ENCODE results near the gene AHSA1. TPM values are rescaled to one million over a fixed set of nuclear protein-coding genes. Genes with fewer than 3 reads are reported as not detected.
A peak's percentile ranks its signal among the peaks of the same experiment; 100 is the strongest.

Gene AHSA1
- total RNA-seq, 1 experiment from 2014 or later = 190 TPM

- WGBS (ENCODE audit: extremely low coverage, insufficient read length, low lambda C conversion rate) = no CpG with 5 or more reads among the region's 18 CpGs
- peak overlapping the region; percentile 100 for H3K4me3 Mint-ChIP-seq
- H3K27ac Mint-ChIP-seq = peak overlapping the region; percentile 92 to 96 (median 96)
Measured at GRCh38 chr14:77457115-77457521, 775 bp upstream of the AHSA1 start.

More at GRCh38 chr14:77457115-77457521, 775 bp upstream of the AHSA1 start:
- no peak overlapping the region for H4K91ac ChIP-seq (ENCODE audit: insufficient read length, low read depth, low read length)
- H2BK20ac ChIP-seq (ENCODE audit: low read depth, low read length, poor library complexity, severe bottlenecking) = no peak overlapping the region
- H3K9me3 Mint-ChIP-seq = no peaks in the 10 kb centered on the region
- no peak overlapping the region for H2AK5ac ChIP-seq (ENCODE audit: insufficient read length, low read length)
- H3K79me1 ChIP-seq (ENCODE audit: insufficient read depth, low read depth, low read length, poor library complexity, severe bottlenecking) = peaks cover 7% of the 10 kb centered on the region
- H3K4me2 ChIP-seq (ENCODE audit: insufficient read depth, insufficient read length, low read length) = peak overlapping the region; percentile 89
- DNase-seq = no peak
- H3K23me2 ChIP-seq (ENCODE audit: insufficient read length, low read depth, low read length, poor library complexity, severe bottlenecking) = peaks cover 4% of the 10 kb centered on the region
- no peaks in the 10 kb centered on the region for H3K27me3 Mint-ChIP-seq (ENCODE audit: low read depth)
- no peaks in the 10 kb centered on the region; the same call in 1 of the 2 replicates for H3K4me1 ChIP-seq (ENCODE audit: insufficient read depth, low read length)
- H2BK12ac ChIP-seq (ENCODE audit: insufficient read length, low read depth, low read length) = no peak overlapping the region
- peaks cover 24 to 40% (median 36%) of the 10 kb centered on the region in 3 experiments for H3K36me3 Mint-ChIP-seq (ENCODE audit: insufficient read depth in 1 of 3, low read depth in 3 of 3)
- no peak overlapping the region for H3K56ac ChIP-seq (ENCODE audit: insufficient read length, low read depth, low read length)
- TF ChIP-seq CTCF (conservative IDR thresholded peaks at IDR 0.05) = no peak
- no peaks in the 10 kb centered on the region for H3K9me3 ChIP-seq (ENCODE audit: control insufficient read depth, low read depth, low read length)
- H2BK120ac ChIP-seq (ENCODE audit: low read depth, low read length, poor library complexity, severe bottlenecking) = no peak overlapping the region
- no peak overlapping the region for H3K23ac ChIP-seq (ENCODE audit: insufficient read length, low read depth, low read length)
- H4K20me1 ChIP-seq (ENCODE audit: control insufficient read depth, insufficient read depth, insufficient read length) = no peaks in the 10 kb centered on the region
- no peak overlapping the region for H2AFZ ChIP-seq (ENCODE audit: low read length)
- no peak overlapping the region for H4K5ac ChIP-seq (ENCODE audit: insufficient read length, low read depth, low read length)
- H3K4me1 Mint-ChIP-seq = peaks cover 20 to 22% of the 10 kb centered on the region in 2 experiments
- H3K27me3 ChIP-seq (ENCODE audit: insufficient read depth, low read length) = no peaks in the 10 kb centered on the region
- H2BK5ac ChIP-seq (ENCODE audit: insufficient read length, low read length) = no peak overlapping the region
- H2BK15ac ChIP-seq (ENCODE audit: low read depth, low read length) = no peak overlapping the region
- H3K27ac ChIP-seq (ENCODE audit: insufficient read length, low read depth, low read length) = peak overlapping the region; percentile 9
- H3K18ac ChIP-seq (ENCODE audit: insufficient read length, low read depth, low read length) = no peak overlapping the region
- H3K14ac ChIP-seq (ENCODE audit: insufficient read depth, low read length) = no peak overlapping the region
- peaks cover 13% of the 10 kb centered on the region; the same call in 1 of the 2 replicates for H3K79me2 ChIP-seq (ENCODE audit: insufficient read depth, low read length)
- H3T11ph ChIP-seq (ENCODE audit: low read length) = no peak overlapping the region
- no peak overlapping the region for H3K4ac ChIP-seq (ENCODE audit: low read depth, low read length)
- peak overlapping the region; percentile 80 for H3K9ac ChIP-seq (ENCODE audit: extremely low read depth, insufficient read length, low read length)
- H4K8ac ChIP-seq (replicated peaks; ENCODE audit: insufficient read length, low read depth, low read length) = no peak overlapping the region
